ENCODE results near the gene IP6K1.
A peak's percentile ranks its signal among the peaks of the same experiment; 100 is the strongest.
"Not testable (repeated sequence)": the region's sequence is repeated elsewhere in the genome, so short reads cannot be mapped to it uniquely, and the experiment has no call there.

Gene IP6K1

GRCh38 chr3:49685846-49686245 lies 100.5 kb downstream of the IP6K1 start:
- H3K36me3 ChIP-seq (ENCODE audit: control insufficient read depth, insufficient read depth, low read length), result peaks cover 30% of the 10 kb centered on the region
- H3K9me3 ChIP-seq (ENCODE audit: control insufficient read depth, low read length); H3K4me3 ChIP-seq (ENCODE audit: insufficient read depth, low read depth, low read length, poor library complexity, severe bottlenecking); H3K27me3 ChIP-seq (replicated peaks; ENCODE audit: control insufficient read depth, insufficient read depth, low read length, poor library complexity, severe bottlenecking); H3K27ac ChIP-seq (ENCODE audit: insufficient read depth, low read length, poor library complexity, severe bottlenecking); DNase-seq: not testable (repeated sequence)
- peaks cover 13% of the 10 kb centered on the region for H3K4me1 ChIP-seq (ENCODE audit: control insufficient read depth, insufficient read depth, low read length, poor library complexity, severe bottlenecking)

GRCh38 chr3:49685103-49685502 lies 101.2 kb downstream of the IP6K1 start:
- not testable (repeated sequence) for H3K4me1 ChIP-seq (ENCODE audit: control insufficient read depth, insufficient read depth, low read length, poor library complexity, severe bottlenecking); H3K9me3 ChIP-seq (ENCODE audit: control insufficient read depth, low read length); H3K27me3 ChIP-seq (replicated peaks; ENCODE audit: control insufficient read depth, insufficient read depth, low read length, poor library complexity, severe bottlenecking); H3K4me3 ChIP-seq (ENCODE audit: insufficient read depth, low read depth, low read length, poor library complexity, severe bottlenecking); DNase-seq; H3K27ac ChIP-seq (ENCODE audit: insufficient read depth, low read length, poor library complexity, severe bottlenecking)
- peaks cover 36% of the 10 kb centered on the region for H3K36me3 ChIP-seq (ENCODE audit: control insufficient read depth, insufficient read depth, low read length)

GRCh38 chr3:49684453-49684852 lies 101.9 kb downstream of the IP6K1 start:
- DNase-seq; H3K9me3 ChIP-seq (ENCODE audit: control insufficient read depth, low read length); H3K27ac ChIP-seq (ENCODE audit: insufficient read depth, low read length, poor library complexity, severe bottlenecking); H3K4me3 ChIP-seq (ENCODE audit: insufficient read depth, low read depth, low read length, poor library complexity, severe bottlenecking); H3K4me1 ChIP-seq (ENCODE audit: control insufficient read depth, insufficient read depth, low read length, poor library complexity, severe bottlenecking); H3K27me3 ChIP-seq (replicated peaks; ENCODE audit: control insufficient read depth, insufficient read depth, low read length, poor library complexity, severe bottlenecking): not testable (repeated sequence)
- peaks cover 42% of the 10 kb centered on the region for H3K36me3 ChIP-seq (ENCODE audit: control insufficient read depth, insufficient read depth, low read length)

- Histone ChIP-seq H3K4me1 (ENCODE audit: control insufficient read depth, insufficient read depth, low read length, poor library complexity, severe bottlenecking) (no peaks in the 10 kb centered on the region), H3K9me3 (ENCODE audit: control insufficient read depth, low read length) (no peaks in the 10 kb centered on the region), H3K4me3 (ENCODE audit: insufficient read depth, low read depth, low read length, poor library complexity, severe bottlenecking) (no peak overlapping the region), H3K27ac (ENCODE audit: insufficient read depth, low read length, poor library complexity, severe bottlenecking) (no peak overlapping the region), H3K27me3 (replicated peaks; ENCODE audit: control insufficient read depth, insufficient read depth, low read length, poor library complexity, severe bottlenecking) (no peaks in the 10 kb centered on the region), H3K36me3 (ENCODE audit: control insufficient read depth, insufficient read depth, low read length) (peaks cover 55% of the 10 kb centered on the region)
- DNase-seq, result no peak
These were observed 103.2 kb downstream of the IP6K1 start for GRCh38 chr3:49683162-49683561.

- Histone ChIP-seq H3K27ac (ENCODE audit: insufficient read depth, low read length, poor library complexity, severe bottlenecking) (no peak overlapping the region), H3K4me3 (ENCODE audit: insufficient read depth, low read depth, low read length, poor library complexity, severe bottlenecking) (no peak overlapping the region), H3K36me3 (ENCODE audit: control insufficient read depth, insufficient read depth, low read length) (peaks cover 66% of the 10 kb centered on the region), H3K4me1 (ENCODE audit: control insufficient read depth, insufficient read depth, low read length, poor library complexity, severe bottlenecking) (no peaks in the 10 kb centered on the region), H3K27me3 (replicated peaks; ENCODE audit: control insufficient read depth, insufficient read depth, low read length, poor library complexity, severe bottlenecking) (no peaks in the 10 kb centered on the region), H3K9me3 (ENCODE audit: control insufficient read depth, low read length) (no peaks in the 10 kb centered on the region)
- DNase-seq, result no peak
These were observed 104.8 kb downstream of the IP6K1 start for GRCh38 chr3:49681543-49681942.

GRCh38 chr3:49681232-49681522 lies 105.2 kb downstream of the IP6K1 start:
- peaks cover 70% of the 10 kb centered on the region for H3K36me3 ChIP-seq (ENCODE audit: control insufficient read depth, insufficient read depth, low read length)
- no peaks in the 10 kb centered on the region for H3K27me3 ChIP-seq (replicated peaks; ENCODE audit: control insufficient read depth, insufficient read depth, low read length, poor library complexity, severe bottlenecking)
- H3K9me3 ChIP-seq (ENCODE audit: control insufficient read depth, low read length), result no peaks in the 10 kb centered on the region
- H3K27ac ChIP-seq (ENCODE audit: insufficient read depth, low read length, poor library complexity, severe bottlenecking), result no peak overlapping the region
- DNase-seq, result no peak
- H3K4me3 ChIP-seq (ENCODE audit: insufficient read depth, low read depth, low read length, poor library complexity, severe bottlenecking), result no peak overlapping the region
- no peaks in the 10 kb centered on the region for H3K4me1 ChIP-seq (ENCODE audit: control insufficient read depth, insufficient read depth, low read length, poor library complexity, severe bottlenecking)

- no peak for DNase-seq
- H3K36me3 ChIP-seq (ENCODE audit: control insufficient read depth, insufficient read depth, low read length), result peaks cover 75% of the 10 kb centered on the region
- no peak overlapping the region for H3K27ac ChIP-seq (ENCODE audit: insufficient read depth, low read length, poor library complexity, severe bottlenecking)
- H3K4me1 ChIP-seq (ENCODE audit: control insufficient read depth, insufficient read depth, low read length, poor library complexity, severe bottlenecking), result no peaks in the 10 kb centered on the region
- no peak overlapping the region for H3K4me3 ChIP-seq (ENCODE audit: insufficient read depth, low read depth, low read length, poor library complexity, severe bottlenecking)
- H3K27me3 ChIP-seq (replicated peaks; ENCODE audit: control insufficient read depth, insufficient read depth, low read length, poor library complexity, severe bottlenecking), result no peaks in the 10 kb centered on the region
- no peaks in the 10 kb centered on the region for H3K9me3 ChIP-seq (ENCODE audit: control insufficient read depth, low read length)
These were observed 105.7 kb downstream of the IP6K1 start for GRCh38 chr3:49680493-49681231.

- Histone ChIP-seq H3K9me3 (ENCODE audit: control insufficient read depth, low read length) (no peaks in the 10 kb centered on the region), H3K27me3 (replicated peaks; ENCODE audit: control insufficient read depth, insufficient read depth, low read length, poor library complexity, severe bottlenecking) (no peaks in the 10 kb centered on the region), H3K4me1 (ENCODE audit: control insufficient read depth, insufficient read depth, low read length, poor library complexity, severe bottlenecking) (peaks cover 18% of the 10 kb centered on the region), H3K27ac (ENCODE audit: insufficient read depth, low read length, poor library complexity, severe bottlenecking) (no peak overlapping the region), H3K36me3 (ENCODE audit: control insufficient read depth, insufficient read depth, low read length) (peaks cover 46% of the 10 kb centered on the region), H3K4me3 (ENCODE audit: insufficient read depth, low read depth, low read length, poor library complexity, severe bottlenecking) (no peak overlapping the region)
- DNase-seq, result no peak
These were observed 110.4 kb downstream of the IP6K1 start for GRCh38 chr3:49675912-49676311.

GRCh38 chr3:49674497-49674983 lies 111.8 kb downstream of the IP6K1 start:
- peak overlapping the region; percentile 91 for H3K27ac ChIP-seq (ENCODE audit: insufficient read depth, low read length, poor library complexity, severe bottlenecking)
- no peak for DNase-seq

More at GRCh38 chr3:49674497-49674983, 111.8 kb downstream of the IP6K1 start:
- Histone ChIP-seq H3K9me3 (ENCODE audit: control insufficient read depth, low read length) (no peaks in the 10 kb centered on the region), H3K27me3 (replicated peaks; ENCODE audit: control insufficient read depth, insufficient read depth, low read length, poor library complexity, severe bottlenecking) (no peaks in the 10 kb centered on the region), H3K4me3 (ENCODE audit: insufficient read depth, low read depth, low read length, poor library complexity, severe bottlenecking) (peak overlapping the region; percentile 78), H3K4me1 (ENCODE audit: control insufficient read depth, insufficient read depth, low read length, poor library complexity, severe bottlenecking) (peaks cover 18% of the 10 kb centered on the region), H3K36me3 (ENCODE audit: control insufficient read depth, insufficient read depth, low read length) (peaks cover 34% of the 10 kb centered on the region)

Data from effector memory CD4-positive, alpha-beta T cell (primary cell).